NB4 (cell line): ENCODE data around the gene REN.

Experiments used
- DNase-seq: peaks from one replicate; pipeline ENCODE4 v3.0.0; 2010; ENCODE audit warnings: low read depth
- H3K4me3 ChIP-seq: one replicate; pipeline ENCODE4 v1.5.1; 2011; ENCODE audit warnings: mild to moderate bottlenecking, low read depth, low read length, moderate library complexity
- CTCF ChIP-seq: IDR thresholded peaks from one replicate; pipeline ENCODE4 v1.5.1; 2012; ENCODE audit warnings: low read depth, low read length
- MAX ChIP-seq: IDR thresholded peaks from 2 replicates; pipeline ENCODE4 v1.6.1; 2011; ENCODE audit warnings: low read depth, low read length
- MYC ChIP-seq: IDR thresholded peaks from 2 replicates; pipeline ENCODE4 v1.6.1; 2011; ENCODE audit warnings: low read depth, low read length
- POLR2A ChIP-seq: IDR thresholded peaks from 2 replicates; pipeline ENCODE4 v1.6.1; 2011; ENCODE audit warnings: mild to moderate bottlenecking; ENCODE audit not compliant: insufficient read length; ENCODE audit errors: extremely low read depth

The REN gene

GRCh38 chr1:204199579-204199978, 33.4 kb upstream of the REN start:
- H3K4me3 ChIP-seq = no peak overlapping the region
- no peak for DNase-seq
- no peak for TF ChIP-seq POLR2A
- no peak for TF ChIP-seq MAX
- TF ChIP-seq MYC = no peak
- no peak for TF ChIP-seq CTCF

GRCh38 chr1:204198348-204199340, 32.5 kb upstream of the REN start:
- no peak overlapping the region for H3K4me3 ChIP-seq
- TF ChIP-seq CTCF = no peak
- TF ChIP-seq MYC = no peak
- no peak for TF ChIP-seq MAX
- no peak for TF ChIP-seq POLR2A
- no peak for DNase-seq

- no peak overlapping the region for H3K4me3 ChIP-seq
- DNase-seq = no peak
- no peak for TF ChIP-seq MAX
- no peak for TF ChIP-seq POLR2A
- TF ChIP-seq MYC = no peak
- TF ChIP-seq CTCF = no peak
These were observed 30.9 kb upstream of the REN start for GRCh38 chr1:204197068-204197467.

GRCh38 chr1:204196068-204196795, 30.1 kb upstream of the REN start, which contains the start of gene KISS1:
TSS of gene KISS1 (minus strand) at chr1:204196491. CDS start at chr1:204192876, 3,615 bp downstream.
- no peak for TF ChIP-seq MYC
- no peak for TF ChIP-seq POLR2A
- no peak for TF ChIP-seq CTCF
- no peak for TF ChIP-seq MAX
- H3K4me3 ChIP-seq = no peak within 1 kb of the TSS
- no peak for DNase-seq

- H3K4me3 ChIP-seq = no peak overlapping the region
These were observed 28.6 kb upstream of the REN start for GRCh38 chr1:204194771-204195170.

More at GRCh38 chr1:204194771-204195170, 28.6 kb upstream of the REN start:
- TF ChIP-seq MYC (no peak), POLR2A (no peak), MAX (no peak), CTCF (no peak)
- peak; percentile 8 for DNase-seq
